Endothelial cell of umbilical vein (primary cell): ENCODE results near the gene CCDC136.

Experiments used
- EZH2 ChIP-seq: IDR thresholded peaks from 2 replicates; pipeline ENCODE4 v1.6.1; 2012; ENCODE audit warnings: borderline replicate concordance, low read depth, mild to moderate bottlenecking, moderate library complexity, low read length, inconsistent platforms; ENCODE audit not compliant: severe bottlenecking
- POLR2AphosphoS5 ChIP-seq: IDR thresholded peaks from 2 replicates; pipeline ENCODE4 v1.6.1; 2012; ENCODE audit warnings: low read depth, mild to moderate bottlenecking, control low read depth, low read length, moderate library complexity; ENCODE audit not compliant: insufficient read depth

DNA sequence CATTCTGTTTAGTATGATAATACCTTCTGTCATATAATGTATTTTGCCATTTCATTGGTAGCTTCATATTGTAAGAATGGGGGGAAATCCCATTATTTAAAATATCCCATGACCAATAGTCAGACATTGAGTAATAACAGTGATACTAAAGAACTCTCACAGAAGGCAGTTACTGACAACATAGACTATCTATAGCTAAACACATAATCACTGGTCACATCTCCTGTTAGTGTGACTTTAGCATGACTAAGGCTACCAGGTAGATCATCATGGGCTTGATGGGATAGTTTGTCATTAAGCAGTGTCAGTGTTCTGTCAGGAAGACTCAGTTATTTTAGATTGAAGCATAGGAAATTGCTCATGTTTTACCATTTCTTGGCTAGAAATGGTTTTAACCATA, 32.5 kb upstream of the CCDC136 start:
- TF ChIP-seq EZH2 (no peak), POLR2AphosphoS5 (no peak)
